GM18909 (cell line): ENCODE results near the gene ZNRF4.

Experiments used
- ATAC-seq: cut with Tn5 transposase; IDR thresholded peaks from one replicate; pipeline ENCODE4 v1.9.1; 2021; ENCODE audit warnings: mild to moderate bottlenecking; ENCODE audit not compliant: unreplicated experiment, poor library complexity

Gene ZNRF4

GRCh38 chr19:5440299-5440698 lies 14.9 kb upstream of the ZNRF4 start:
- ATAC-seq: no peak

GRCh38 chr19:5443723-5444122 lies 11.5 kb upstream of the ZNRF4 start:
- no peak for ATAC-seq

- no peak for ATAC-seq
These were observed 10.8 kb upstream of the ZNRF4 start for GRCh38 chr19:5444431-5444830.

- ATAC-seq: no peak
These were observed 10.1 kb upstream of the ZNRF4 start for GRCh38 chr19:5445071-5445470.

- no peak for ATAC-seq
These were observed 9.6 kb upstream of the ZNRF4 start for GRCh38 chr19:5445561-5446055.

- no peak for ATAC-seq
These were observed 7.4 kb upstream of the ZNRF4 start for GRCh38 chr19:5447700-5448311.

GRCh38 chr19:5448374-5448773 lies 6.8 kb upstream of the ZNRF4 start:
- ATAC-seq: no peak

- ATAC-seq: no peak
These were observed 4.6 kb upstream of the ZNRF4 start for GRCh38 chr19:5450482-5451126.

- no peak for ATAC-seq
These were observed 3.7 kb upstream of the ZNRF4 start for GRCh38 chr19:5451494-5451893.

GRCh38 chr19:5452594-5453565 lies 2.3 kb upstream of the ZNRF4 start:
- ATAC-seq: no peak

- ATAC-seq: no peak
These were observed 474 bp upstream of the ZNRF4 start for GRCh38 chr19:5454743-5455142.

- ATAC-seq: no peak
These were observed 1.1 kb downstream of the ZNRF4 start for GRCh38 chr19:5456130-5456840.

- no peak for ATAC-seq
These were observed 1.6 kb downstream of the ZNRF4 start for GRCh38 chr19:5456841-5457200.

GRCh38 chr19:5457709-5458108 lies 2.5 kb downstream of the ZNRF4 start:
- ATAC-seq: no peak

- no peak for ATAC-seq
These were observed 3.2 kb downstream of the ZNRF4 start for GRCh38 chr19:5458420-5458819.

- ATAC-seq: no peak
These were observed 4.1 kb downstream of the ZNRF4 start for GRCh38 chr19:5459360-5459759.

- no peak for ATAC-seq
These were observed 5.5 kb downstream of the ZNRF4 start for GRCh38 chr19:5460748-5461147.

GRCh38 chr19:5463959-5464358 lies 8.7 kb downstream of the ZNRF4 start:
- no peak for ATAC-seq

GRCh38 chr19:5466072-5466471 lies 10.9 kb downstream of the ZNRF4 start:
- ATAC-seq: no peak

GRCh38 chr19:5466814-5467291 lies 11.6 kb downstream of the ZNRF4 start:
- no peak for ATAC-seq
